AG10803 (cell line): ENCODE data around the gene ZBTB7A.

Experiments
- DNase-seq: peaks from one replicate; pipeline ENCODE4 v3.0.0; 2010; ENCODE audit warnings: low read depth
- H3K4me3 ChIP-seq: 2 replicates; pipeline ENCODE4 v1.5.1; 2011; ENCODE audit warnings: mild to moderate bottlenecking, low read length, control low read depth
- CTCF ChIP-seq: conservative IDR thresholded peaks from 2 replicates; pipeline ENCODE4 v1.5.1; 2011; ENCODE audit warnings: mild to moderate bottlenecking, low read length, control low read depth, inconsistent platforms

Gene ZBTB7A

DNA sequence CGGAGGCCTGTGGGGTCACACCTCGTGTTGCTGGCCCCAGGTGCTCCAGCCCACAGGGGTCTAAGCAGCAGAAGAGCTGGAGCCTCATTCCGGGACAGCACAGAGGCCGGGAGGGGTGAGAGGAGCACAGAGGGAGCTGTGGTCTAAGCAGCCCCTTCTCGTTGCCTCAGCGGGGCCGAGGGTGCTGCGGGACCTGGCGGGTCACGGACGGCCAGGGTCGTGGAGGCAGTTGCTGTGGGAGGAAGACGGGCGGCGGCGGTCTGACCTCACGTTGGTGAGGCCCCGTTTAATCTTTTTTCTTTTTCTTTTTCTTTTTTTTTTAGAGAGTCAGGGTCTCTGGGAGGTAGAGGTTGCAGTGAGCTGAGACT is 37.5 kb downstream of the ZBTB7A start:
- no peak overlapping the region for H3K4me3 ChIP-seq
- no peak for TF ChIP-seq CTCF
- no peak for DNase-seq

GRCh38 chr19:4028334-4029246 is 38.1 kb downstream of the ZBTB7A start:
- TF ChIP-seq CTCF, result no peak
- no peak overlapping the region for H3K4me3 ChIP-seq
- DNase-seq, result no peak

DNA sequence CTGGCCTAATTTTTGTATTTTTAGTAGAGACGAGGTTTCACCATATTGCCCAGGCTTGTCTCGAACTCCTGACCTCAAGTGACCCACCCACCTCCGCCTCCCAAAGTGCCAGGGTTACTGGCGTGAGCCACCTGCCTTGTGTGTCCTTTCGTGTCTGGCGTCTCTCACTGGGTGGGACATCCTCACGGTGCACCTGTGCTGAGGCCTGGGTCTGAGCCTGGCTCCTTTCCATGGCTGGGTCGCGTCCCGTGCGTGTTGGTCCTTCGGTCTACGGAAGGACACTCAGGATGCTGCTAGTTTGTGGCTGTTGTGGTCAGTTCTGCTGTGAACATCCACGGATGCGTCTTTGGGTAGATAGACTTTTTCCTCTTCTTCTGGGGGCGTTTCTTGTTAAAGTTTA is 39.6 kb downstream of the ZBTB7A start:
- no peak overlapping the region for H3K4me3 ChIP-seq
- no peak for TF ChIP-seq CTCF
- DNase-seq, result no peak

GRCh38 chr19:4025317-4025716 is 41.4 kb downstream of the ZBTB7A start:
- H3K4me3 ChIP-seq, result no peak overlapping the region
- DNase-seq, result no peak
- no peak for TF ChIP-seq CTCF

GRCh38 chr19:4023600-4024398 is 42.9 kb downstream of the ZBTB7A start:
- TF ChIP-seq CTCF, result no peak
- H3K4me3 ChIP-seq, result no peak overlapping the region
- no peak for DNase-seq

- H3K4me3 ChIP-seq, result no peak overlapping the region
- no peak for DNase-seq
- TF ChIP-seq CTCF, result no peak
These were observed 47.1 kb downstream of the ZBTB7A start for GRCh38 chr19:4019578-4019977.
